ENCODE data around the gene ALDH18A1. TPM values are rescaled to one million over a fixed set of nuclear protein-coding genes. Genes with fewer than 3 reads are reported as not detected.

Gene ALDH18A1
- total RNA-seq, 2 donors from 2014 or later = 81.0 to 130 TPM

DNA sequence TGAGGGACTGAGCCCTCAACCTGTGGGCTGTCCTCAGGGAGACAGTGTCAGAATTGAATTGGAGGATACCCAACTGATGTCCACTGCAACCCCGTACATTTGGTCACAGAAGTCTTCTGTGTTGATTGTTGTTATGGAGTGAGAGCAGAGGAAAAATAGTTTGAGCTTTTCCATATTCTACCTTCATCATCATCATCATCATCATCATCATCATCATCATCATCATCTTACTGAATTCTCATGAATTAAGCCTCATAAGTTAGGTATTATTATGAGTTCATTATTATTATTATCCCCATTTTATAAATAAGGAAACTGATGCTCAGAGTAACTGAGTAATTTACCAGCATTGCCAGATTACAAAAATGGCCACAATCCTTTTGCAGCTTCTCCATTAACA, 8.4 kb downstream of the ALDH18A1 start:
- Histone ChIP-seq H3K27ac (ENCODE audit: low read depth, low read length) (no peak overlapping the region), H3K9me3 (ENCODE audit: control insufficient read depth, low read length) (peaks cover 22% of the 10 kb centered on the region), H3K4me1 (ENCODE audit: control insufficient read depth, insufficient read depth, low read length) (peaks cover 13% of the 10 kb centered on the region), H3K27me3 (ENCODE audit: control insufficient read depth, insufficient read depth, low read length, poor library complexity, severe bottlenecking) (no peaks in the 10 kb centered on the region), H3K36me3 (ENCODE audit: control insufficient read depth, insufficient read depth, low read length) (peaks cover 51% of the 10 kb centered on the region), H3K4me3 (ENCODE audit: low read length) (no peak overlapping the region), H3K9ac (ENCODE audit: extremely low read depth, low read length, poor library complexity, severe bottlenecking) (no peak overlapping the region)
- peaks cover 37% of the 10 kb centered on the region for H3K4me1 Mint-ChIP-seq
- H3K9me3 Mint-ChIP-seq = peaks cover 11% of the 10 kb centered on the region
- no peak for TF ChIP-seq CTCF (conservative IDR thresholded peaks at IDR 0.05)
- H3K27me3 Mint-ChIP-seq (ENCODE audit: insufficient read depth) = no peaks in the 10 kb centered on the region
- H3K27ac Mint-ChIP-seq = no peak overlapping the region
- peaks cover 62% of the 10 kb centered on the region for H3K36me3 Mint-ChIP-seq (ENCODE audit: low read depth)
- H3K4me3 Mint-ChIP-seq = no peak overlapping the region
- no CpG with 5 or more reads among the region's 1 CpG for WGBS, 2 experiments (ENCODE audit: insufficient coverage in 1 of 2, insufficient read length in 1 of 2)
- no peak for DNase-seq

GRCh38 chr10:95646160-95646559, 10.4 kb downstream of the ALDH18A1 start:
- Histone ChIP-seq H3K27me3 (ENCODE audit: control insufficient read depth, insufficient read depth, low read length, poor library complexity, severe bottlenecking) (no peaks in the 10 kb centered on the region), H3K9me3 (ENCODE audit: control insufficient read depth, low read length) (peaks cover 4% of the 10 kb centered on the region), H3K27ac (ENCODE audit: low read depth, low read length) (no peak overlapping the region), H3K4me1 (ENCODE audit: control insufficient read depth, insufficient read depth, low read length) (peaks cover 13% of the 10 kb centered on the region), H3K9ac (ENCODE audit: extremely low read depth, low read length, poor library complexity, severe bottlenecking) (no peak overlapping the region), H3K36me3 (ENCODE audit: control insufficient read depth, insufficient read depth, low read length) (peaks cover 48% of the 10 kb centered on the region), H3K4me3 (ENCODE audit: low read length) (no peak overlapping the region)
- H3K27ac Mint-ChIP-seq = no peak overlapping the region
- DNase-seq = no peak
- no peak overlapping the region for H3K4me3 Mint-ChIP-seq
- 85 to 100% methylated on average over 1 of the region's 1 CpG for WGBS, 2 experiments (ENCODE audit: insufficient coverage in 1 of 2, insufficient read length in 1 of 2)
- TF ChIP-seq CTCF (conservative IDR thresholded peaks at IDR 0.05) = no peak
- no peaks in the 10 kb centered on the region for H3K27me3 Mint-ChIP-seq (ENCODE audit: insufficient read depth)
- peaks cover 37% of the 10 kb centered on the region for H3K4me1 Mint-ChIP-seq
- peaks cover 56% of the 10 kb centered on the region for H3K36me3 Mint-ChIP-seq (ENCODE audit: low read depth)
- peaks cover 2% of the 10 kb centered on the region for H3K9me3 Mint-ChIP-seq

DNA sequence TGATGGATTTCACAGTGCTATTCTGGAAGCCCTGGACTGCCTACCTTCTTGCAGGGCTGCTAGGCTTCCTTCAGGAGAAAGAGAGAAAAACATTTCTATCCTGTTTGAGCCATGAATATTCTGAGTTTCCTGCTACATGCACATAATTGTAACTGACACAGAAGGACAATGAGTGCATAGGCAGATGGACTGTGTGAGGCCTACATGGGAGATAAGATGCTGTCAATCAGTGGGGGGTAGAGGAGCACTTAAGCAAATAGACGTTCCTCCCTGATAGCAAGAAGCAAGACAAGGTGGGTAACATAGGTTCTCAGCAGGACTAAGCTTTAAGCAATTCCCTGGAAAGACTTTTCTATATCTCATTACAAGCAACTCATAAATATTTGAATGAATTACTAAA, 11.6 kb downstream of the ALDH18A1 start:
- Mint-ChIP-seq H3K27me3 (ENCODE audit: insufficient read depth) (no peaks in the 10 kb centered on the region), H3K4me3 (peak overlapping the region; percentile 16), H3K4me1 (peaks cover 32% of the 10 kb centered on the region), H3K36me3 (ENCODE audit: low read depth) (peaks cover 56% of the 10 kb centered on the region), H3K27ac (peak overlapping the region; percentile 41), H3K9me3 (no peaks in the 10 kb centered on the region)
- no peak overlapping the region for H3K27ac ChIP-seq (ENCODE audit: low read depth, low read length)
- H3K9ac ChIP-seq (ENCODE audit: extremely low read depth, low read length, poor library complexity, severe bottlenecking) = no peak overlapping the region
- no peak for DNase-seq
- TF ChIP-seq CTCF (conservative IDR thresholded peaks at IDR 0.05) = no peak
- H3K4me3 ChIP-seq (ENCODE audit: low read length) = peak overlapping the region; percentile 50
- no peaks in the 10 kb centered on the region for H3K27me3 ChIP-seq (ENCODE audit: control insufficient read depth, insufficient read depth, low read length, poor library complexity, severe bottlenecking)
- H3K36me3 ChIP-seq (ENCODE audit: control insufficient read depth, insufficient read depth, low read length) = peaks cover 49% of the 10 kb centered on the region
- WGBS, 2 experiments (ENCODE audit: insufficient coverage in 1 of 2, insufficient read length in 1 of 2) = 31 to 38% methylated on average over 1 of the region's 1 CpG
- peaks cover 13% of the 10 kb centered on the region for H3K4me1 ChIP-seq (ENCODE audit: control insufficient read depth, insufficient read depth, low read length)
- no peaks in the 10 kb centered on the region for H3K9me3 ChIP-seq (ENCODE audit: control insufficient read depth, low read length)
